AG10803 (cell line): Measurements from ENCODE around the gene NSMF.

Source experiments
- DNase-seq: peaks from one replicate; pipeline ENCODE4 v3.0.0; 2010; ENCODE audit warnings: low read depth
- H3K4me3 ChIP-seq: 2 replicates; pipeline ENCODE4 v1.5.1; 2011; ENCODE audit warnings: mild to moderate bottlenecking, low read length, control low read depth
- CTCF ChIP-seq: conservative IDR thresholded peaks from 2 replicates; pipeline ENCODE4 v1.5.1; 2011; ENCODE audit warnings: mild to moderate bottlenecking, low read length, control low read depth, inconsistent platforms

The NSMF gene

GRCh38 chr9:137433349-137433915 is 25.7 kb downstream of the NSMF start:
- H3K4me3 ChIP-seq = no peak overlapping the region
- TF ChIP-seq CTCF = no peak
- DNase-seq = no peak

GRCh38 chr9:137432687-137433348 is 26.3 kb downstream of the NSMF start:
- no peak overlapping the region for H3K4me3 ChIP-seq
- no peak for DNase-seq
- no peak for TF ChIP-seq CTCF

- H3K4me3 ChIP-seq = no peak overlapping the region
- TF ChIP-seq CTCF = no peak
- no peak for DNase-seq
Measured at GRCh38 chr9:137431416-137431931, 27.7 kb downstream of the NSMF start.

- no peak for DNase-seq
- H3K4me3 ChIP-seq = no peak overlapping the region
- TF ChIP-seq CTCF = no peak
Measured at GRCh38 chr9:137430723-137431415, 28.3 kb downstream of the NSMF start.

GRCh38 chr9:137429974-137430722 is 29.0 kb downstream of the NSMF start:
- TF ChIP-seq CTCF = no peak
- no peak for DNase-seq
- no peak overlapping the region for H3K4me3 ChIP-seq

GRCh38 chr9:137429546-137429890 is 29.6 kb downstream of the NSMF start:
- TF ChIP-seq CTCF = no peak
- no peak for DNase-seq
- no peak overlapping the region for H3K4me3 ChIP-seq
